Activated effector memory CD4-positive, alpha-beta T cell treated with anti-CD3 and anti-CD28 coated beads, Interleukin-2, amount 50 U/mL, for 16 hours (primary cell): ENCODE data around the gene HS6ST1.

ENCODE experiments used
- DNase-seq: peaks from one replicate; pipeline ENCODE4 v3.0.0-alpha.2; 2020

HS6ST1 gene

DNA sequence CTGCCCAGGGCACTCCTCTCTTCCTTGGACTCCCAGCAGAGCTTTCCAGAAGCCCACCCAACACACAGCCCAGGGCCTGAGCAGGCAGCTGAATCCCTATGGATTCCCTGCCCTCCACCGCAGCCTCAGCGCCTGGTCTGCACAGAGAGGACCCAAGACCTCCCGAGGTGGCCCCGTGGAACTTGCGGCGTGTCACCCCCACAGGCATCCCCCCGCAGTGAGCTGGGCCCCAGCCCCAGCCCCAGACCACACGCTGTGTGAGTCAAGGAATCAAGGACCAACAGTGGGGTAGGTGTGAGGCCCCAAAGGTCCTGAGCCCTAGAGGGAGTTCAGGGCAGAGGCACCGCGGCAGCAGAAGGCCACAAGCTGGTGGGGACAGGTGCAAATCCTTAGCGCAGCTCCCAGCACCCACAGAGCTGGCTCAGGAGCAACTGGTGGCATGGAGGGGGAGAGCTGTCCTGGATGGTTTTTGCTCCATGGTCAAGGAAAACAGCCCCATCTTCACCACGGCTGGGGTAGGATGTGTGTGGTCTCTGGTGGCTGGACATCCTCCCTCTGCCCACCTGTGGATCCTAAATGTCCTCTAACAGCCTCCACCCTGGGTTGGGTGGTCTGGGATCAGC lies 8.5 kb downstream of the HS6ST1 start:
- DNase-seq, result peak; percentile 54

DNA sequence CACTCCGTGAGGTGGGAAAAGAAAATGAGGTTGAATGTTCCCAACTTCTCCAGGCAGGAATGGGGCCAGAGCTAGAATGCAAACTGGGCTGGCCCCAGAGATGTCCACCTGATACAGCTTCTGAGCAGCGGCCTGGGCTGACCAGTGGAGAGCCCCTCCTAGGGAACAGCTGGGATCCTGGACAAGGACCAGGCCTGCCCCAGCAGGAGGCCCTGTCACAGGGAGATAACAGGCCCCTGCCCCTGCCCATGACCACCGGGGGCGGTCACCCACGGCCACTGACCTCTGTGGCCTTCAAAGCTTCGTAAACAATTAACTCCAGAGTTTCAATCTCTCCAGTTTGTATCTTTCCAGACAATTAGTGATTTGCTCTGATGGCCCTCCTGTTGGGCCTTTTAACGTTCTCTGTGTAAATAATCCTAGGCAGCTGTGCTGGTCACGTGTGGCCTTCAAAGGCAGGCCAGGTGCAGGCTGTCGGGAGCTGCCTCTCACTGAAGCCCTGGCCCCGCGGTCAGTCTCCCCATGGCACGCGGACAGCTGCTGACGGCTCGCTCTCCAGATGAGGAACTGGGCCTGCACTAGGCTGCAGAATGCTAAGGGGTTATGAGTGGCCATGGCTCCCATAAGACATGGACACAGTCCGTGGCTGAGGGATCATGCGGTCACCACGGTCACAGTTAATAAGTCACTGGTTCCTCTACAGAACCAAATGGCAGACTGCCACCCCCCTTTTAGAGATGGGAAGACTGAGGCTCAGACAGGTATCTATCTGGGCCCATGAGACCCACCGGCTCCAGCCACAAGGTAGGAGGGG lies 9.2 kb downstream of the HS6ST1 start:
- peak; percentile 61 for DNase-seq

DNA sequence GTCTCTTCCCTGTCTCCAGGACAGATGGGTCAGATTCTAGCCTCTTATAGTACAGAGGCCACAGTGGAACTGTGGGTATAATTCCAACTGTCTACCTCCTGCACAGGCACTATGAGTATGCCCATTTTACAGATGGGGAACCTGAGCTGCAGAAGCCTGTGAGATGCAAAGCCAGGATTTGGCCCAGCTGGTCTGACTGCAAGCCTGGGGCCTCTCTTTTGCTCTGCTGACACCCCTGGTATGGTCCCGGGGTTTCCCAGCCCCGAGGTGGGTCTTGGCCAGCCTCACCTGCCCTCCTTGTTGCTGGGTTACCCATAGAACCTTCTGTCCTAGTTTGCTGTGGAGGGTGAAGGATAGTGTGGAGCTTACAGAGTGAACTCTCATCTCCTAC lies 9.8 kb downstream of the HS6ST1 start:
- DNase-seq, result peak; percentile 36

DNA sequence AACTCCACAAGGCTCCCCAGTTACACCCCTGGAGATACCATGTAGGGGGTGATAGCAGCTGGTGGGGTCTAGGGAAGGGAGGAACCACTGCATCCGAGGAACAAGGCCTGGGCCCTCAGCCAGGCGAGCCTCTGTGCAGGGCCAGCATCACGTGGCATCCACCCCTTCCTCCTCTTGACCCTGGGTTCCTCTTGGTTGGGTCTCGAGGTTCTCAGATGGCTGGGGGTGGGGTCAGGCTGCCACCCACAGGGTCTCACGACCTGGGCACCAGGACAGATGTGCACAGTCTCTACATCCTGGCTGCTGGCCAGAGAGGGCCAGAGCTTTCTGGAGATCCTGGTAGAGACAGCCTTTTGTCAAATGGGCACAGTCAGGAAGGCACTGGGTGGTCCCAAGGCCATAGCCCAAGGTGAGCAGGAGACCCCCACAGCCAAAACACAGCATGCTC lies 10.4 kb downstream of the HS6ST1 start:
- peak; percentile 39 for DNase-seq

DNA sequence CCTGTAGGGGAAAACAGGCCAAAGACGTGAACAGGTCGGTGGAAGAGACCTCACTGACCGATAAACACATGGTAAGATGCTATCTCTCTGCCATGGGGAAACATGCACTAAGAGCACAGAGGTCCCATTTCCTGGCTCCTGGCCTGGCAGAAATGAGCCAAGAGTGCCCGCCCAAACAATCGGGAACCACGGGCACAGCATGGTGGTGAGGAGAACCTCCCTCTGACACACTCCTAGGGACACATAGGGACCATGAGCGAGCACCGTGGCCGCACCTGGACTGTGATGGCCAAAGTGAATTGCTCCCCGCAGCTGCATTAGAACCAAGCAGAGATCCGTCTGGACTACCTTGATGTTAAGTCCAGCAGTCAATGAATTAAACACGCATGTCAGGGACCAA lies 11.1 kb downstream of the HS6ST1 start:
- DNase-seq, result peak; percentile 45

DNA sequence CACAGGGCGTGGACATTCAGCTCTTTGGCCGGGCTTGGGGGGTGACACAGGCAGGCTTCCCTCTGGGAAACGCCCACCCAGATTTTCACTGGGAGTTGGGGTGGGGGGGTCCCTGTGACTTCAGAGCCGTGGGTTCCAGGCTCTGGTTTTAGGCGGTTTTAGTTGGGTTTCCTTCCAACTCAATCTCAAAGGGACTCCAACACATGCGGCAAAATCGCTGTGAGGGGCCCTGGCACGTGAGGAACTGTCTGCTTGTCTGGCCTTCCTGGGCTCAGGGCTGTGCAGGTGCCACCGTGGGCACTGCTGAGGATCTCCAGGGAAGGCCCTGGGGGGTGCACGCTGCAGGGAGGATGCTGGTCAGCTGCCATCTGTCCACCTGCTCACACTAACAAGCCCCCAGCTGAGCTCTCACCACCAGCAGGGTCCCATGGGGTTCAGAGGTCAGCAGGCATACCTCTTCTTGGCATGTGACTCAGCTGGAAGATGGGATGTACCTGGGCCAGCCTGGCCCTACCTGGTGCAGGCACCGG lies 11.7 kb downstream of the HS6ST1 start:
- peak; percentile 60 for DNase-seq

DNA sequence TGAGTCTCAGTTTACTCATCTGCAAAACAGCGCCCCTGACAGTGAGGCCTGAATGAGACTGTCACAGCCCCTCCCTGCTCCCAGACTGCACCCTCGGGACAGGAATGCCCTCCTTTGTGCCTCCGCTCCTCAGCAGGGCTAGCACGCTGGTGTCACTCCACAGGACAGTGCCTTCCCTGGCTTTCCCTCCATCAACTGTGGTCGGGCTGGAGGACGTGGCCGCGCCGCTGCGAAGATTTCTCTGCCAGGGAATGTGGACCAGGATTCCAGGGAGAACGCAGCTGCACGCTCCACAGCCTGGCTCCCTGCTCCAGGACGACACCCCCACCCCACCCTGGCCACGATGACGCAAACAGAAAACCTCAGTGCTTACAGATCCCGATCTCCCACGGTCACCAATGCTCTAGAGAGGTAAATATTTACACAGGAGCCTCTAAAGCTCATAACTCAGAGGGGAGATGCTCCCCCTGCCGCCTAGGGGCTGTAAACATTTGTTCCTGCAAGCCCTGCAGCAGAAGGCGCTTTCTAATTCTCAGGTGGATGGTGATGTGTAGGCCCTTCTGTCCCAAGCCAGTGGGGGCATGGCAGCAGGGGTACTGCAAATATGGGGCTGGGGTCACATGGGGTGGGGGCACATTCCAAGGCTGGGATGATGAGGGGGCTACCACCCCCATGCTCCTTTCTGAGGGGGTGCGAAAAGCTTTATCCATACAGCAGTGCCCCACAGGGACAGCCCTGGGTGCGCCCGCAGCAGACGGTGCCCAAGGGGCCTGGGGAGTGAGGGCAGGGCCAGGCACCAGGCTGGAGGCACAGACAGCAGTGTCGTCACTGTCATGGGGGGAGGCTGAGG lies 12.4 kb downstream of the HS6ST1 start:
- DNase-seq, result no peak

DNA sequence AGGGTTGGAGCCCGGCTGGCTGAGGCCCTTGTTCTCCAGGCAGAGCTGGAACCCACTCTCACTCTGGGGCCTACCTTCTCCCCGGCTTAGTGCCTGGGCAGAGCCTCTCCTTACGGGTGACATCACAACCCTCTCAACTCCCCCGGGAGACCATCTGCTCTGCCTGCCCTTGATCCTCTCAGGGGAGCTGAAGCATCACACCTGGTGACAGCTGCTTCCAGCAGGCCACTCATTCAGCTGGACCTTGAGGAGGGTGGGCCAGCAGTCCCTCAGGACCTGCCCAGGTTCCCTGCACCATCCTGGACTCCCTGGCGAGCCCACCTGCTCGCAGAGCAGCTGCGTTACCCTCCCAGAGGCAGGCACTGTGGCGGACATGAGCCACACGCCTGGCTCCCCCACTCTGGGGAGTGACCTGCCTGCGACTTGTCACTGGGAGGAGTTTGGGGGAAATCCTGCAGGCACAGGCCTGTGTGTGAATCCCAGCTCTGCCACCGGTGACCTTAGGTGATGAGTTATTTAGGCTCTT lies 13.1 kb downstream of the HS6ST1 start:
- no peak for DNase-seq

DNA sequence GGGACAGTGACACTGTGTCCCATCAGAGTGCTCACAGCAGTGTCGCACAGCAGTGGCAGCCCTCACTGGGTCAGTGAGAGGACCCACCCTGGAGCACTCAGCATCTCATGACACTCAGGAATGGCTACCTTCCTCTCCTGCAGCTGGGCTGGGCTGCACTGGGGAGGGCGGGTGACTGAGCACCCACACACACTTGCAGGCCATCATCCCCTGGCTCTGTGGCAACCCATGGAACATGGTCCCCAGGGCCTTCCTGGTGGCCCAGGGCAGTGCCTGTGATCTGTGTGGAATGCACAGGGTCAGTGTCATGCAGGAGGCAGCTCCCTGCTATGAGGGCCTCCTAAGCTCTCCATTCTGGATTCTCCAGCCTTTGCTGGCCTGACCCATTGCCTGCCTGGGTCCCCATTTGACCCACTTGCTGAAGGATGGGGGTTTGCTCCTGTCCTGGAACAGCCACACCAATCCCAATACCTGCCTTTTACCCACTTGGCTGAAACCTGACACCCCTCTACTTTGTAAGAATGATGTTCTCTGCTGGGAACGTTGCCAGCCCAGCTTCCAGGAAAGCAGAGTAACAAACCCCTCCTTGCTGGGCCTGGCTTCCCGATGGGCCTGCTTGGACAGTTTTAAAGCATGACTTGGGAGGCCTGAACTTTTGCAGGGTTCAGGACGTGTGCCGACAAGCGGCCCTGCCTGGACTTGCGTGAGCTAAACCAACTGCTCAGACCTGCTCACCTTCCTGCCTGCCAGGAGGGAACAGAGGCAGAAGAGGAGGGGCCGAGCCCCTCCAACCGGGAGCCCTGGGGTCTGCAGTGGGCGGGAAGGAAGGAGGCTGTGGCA lies 13.7 kb downstream of the HS6ST1 start:
- no peak for DNase-seq

DNA sequence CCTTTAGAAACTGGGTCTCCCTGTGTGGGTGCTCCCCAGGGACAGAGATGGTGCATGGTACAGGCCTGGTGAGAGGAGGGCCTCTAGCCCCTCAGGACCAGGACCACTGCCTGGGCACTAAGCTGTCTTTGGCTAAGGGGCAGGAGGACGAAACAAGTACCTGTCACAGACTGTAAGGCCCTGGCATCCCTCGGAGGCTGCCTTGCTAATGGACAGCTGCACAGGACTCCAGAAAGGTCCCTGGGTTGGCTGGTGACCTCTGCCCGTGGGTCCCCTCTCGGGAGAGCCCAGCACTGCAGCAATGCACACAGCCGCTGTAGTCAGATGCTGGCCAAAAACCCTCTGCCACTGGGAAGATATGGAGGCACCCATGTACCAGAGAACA lies 14.3 kb downstream of the HS6ST1 start:
- no peak for DNase-seq

DNA sequence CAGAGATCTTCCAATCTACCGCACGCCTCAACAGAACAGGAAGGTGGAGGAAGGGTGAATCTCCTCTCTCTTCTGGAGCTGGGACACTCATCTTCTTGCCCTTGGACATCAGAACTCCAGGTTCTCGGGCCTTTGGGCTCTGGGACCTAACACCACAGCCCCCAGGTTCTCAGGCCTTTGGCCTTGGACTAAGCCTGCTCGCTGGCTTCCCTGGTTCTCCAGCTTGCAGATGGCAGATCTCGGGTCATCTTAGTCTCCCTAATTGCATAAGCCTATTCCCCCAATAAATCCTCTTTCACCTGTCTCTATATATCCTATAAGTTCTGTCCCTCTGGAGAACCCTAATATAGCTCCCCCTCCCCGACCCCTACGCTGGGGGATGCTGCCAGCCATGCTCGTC lies 14.8 kb downstream of the HS6ST1 start:
- no peak for DNase-seq

DNA sequence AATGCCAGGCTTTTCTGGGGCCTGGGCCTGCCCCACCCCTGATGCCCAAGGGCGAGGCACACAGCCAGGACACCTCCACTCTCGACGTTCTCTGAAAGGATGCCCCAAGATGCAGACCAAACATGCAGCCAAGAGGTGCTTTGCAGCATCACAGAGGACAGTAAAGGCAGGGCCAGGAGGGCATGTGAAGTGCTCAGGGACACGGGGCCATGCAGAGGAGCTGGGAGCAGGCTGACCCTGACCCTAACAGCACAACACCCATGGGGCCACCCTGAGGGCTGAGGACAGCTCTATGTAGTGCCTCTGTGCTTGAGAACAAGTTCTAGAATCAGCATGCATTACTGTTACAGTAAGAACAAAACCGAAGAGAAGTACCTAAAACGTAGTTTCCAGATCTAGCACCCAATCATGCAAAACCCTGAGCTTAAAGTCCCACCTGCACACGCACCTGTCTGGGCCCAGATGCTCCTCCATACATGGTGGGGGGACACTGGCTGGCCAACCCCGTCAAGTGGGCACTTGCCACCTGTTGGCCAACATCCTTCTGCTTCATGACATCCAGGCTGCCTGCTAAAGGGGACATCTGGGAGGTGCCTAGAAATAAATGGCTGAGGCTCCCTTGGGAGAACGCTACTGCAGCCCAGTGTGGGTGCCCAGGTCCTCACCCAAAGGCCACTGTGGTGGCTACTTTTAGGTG lies 15.4 kb downstream of the HS6ST1 start:
- DNase-seq, result no peak

DNA sequence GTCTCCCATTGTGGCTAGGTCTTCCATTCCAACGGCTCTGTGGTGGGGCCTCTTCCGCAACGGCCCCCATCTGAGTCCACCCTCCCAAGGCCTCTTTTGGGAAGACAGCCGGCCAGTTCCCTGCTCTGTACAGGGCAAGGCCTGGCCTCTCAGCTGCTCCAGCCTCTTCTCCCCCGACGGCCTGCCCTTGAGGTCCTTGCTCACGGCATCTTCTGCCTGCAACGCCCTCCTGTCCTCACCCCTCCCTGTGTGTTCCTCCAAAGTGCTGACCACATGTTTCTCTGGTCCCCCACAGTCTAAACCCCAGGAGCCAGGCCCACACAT lies 16.0 kb downstream of the HS6ST1 start:
- no peak for DNase-seq

DNA sequence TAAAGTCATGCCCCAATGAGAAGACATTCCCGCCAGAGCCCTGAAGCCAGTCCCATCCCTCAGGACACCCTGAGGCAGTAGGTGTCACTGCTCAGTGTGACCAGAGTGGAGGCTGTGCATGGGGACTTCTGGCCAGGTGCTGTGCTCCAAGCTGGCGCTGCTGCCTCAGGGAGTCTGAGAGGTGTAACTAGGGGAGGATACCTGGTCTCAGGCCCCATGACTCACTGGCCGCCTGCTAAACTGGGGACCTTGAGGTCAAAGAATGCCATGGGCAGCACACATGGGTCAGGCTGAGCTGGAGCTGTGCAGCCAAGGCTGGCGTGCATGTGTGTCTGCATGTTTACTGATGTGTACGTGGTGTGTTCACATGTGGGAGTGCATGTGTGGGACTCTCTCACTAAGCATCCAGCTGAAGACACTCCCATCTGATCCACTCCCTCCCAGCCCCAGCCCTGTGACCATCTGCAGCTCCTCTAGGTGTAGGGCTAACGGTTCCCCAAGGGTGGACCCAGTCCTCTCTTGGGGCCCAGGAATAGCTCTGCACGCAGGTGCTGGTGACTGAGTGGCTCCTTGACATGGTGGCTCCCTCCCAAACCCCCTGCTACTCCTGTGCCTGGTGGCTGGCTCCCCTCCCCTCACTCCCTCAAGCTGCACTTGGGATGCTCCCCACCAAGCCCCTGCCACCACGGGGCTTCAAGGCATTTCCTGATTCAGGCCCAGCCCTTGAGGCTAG lies 16.5 kb downstream of the HS6ST1 start:
- DNase-seq, result no peak

DNA sequence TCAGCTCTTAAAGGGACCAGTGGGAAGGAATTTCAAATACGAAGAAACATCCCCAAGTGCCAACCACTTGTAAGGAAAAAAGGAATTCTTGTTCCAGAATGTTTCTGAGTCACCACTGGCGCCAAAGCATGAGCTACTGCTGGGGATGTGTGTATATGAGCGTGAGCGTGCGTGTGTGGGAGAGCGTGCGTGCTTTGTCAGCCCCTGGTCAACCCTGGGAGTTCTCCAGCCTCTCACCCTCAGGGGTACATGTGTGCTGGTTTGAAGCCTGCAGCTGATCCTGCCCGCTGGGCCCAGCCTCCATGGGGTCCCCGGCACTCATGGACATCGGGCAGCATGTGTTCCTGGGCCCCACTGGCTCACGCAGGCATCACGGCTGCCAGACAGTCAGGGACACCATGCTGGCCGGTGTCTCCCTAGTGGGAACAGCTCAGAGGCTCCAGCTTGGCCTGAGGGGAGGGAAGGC lies 17.1 kb downstream of the HS6ST1 start:
- no peak for DNase-seq

DNA sequence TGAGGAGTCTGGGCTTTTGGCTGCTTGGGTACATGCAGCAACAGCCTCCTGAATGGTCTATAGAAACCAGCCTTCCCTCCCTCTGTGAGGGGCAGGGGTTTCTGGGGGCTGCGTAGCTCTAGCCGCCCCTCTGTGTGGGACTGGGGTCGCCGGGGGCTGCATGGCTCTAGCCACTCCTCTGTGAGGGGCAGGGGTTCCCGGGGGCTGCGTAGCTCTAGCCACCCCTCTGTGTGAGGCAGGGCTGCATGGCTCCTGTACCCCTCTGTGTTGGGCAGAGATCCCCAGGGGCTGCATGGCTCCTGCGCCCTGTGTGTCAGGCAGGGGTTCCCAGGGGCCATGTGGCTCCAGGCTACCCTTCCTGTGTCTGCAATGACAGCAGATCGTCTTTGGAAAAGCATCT lies 17.6 kb downstream of the HS6ST1 start:
- no peak for DNase-seq

DNA sequence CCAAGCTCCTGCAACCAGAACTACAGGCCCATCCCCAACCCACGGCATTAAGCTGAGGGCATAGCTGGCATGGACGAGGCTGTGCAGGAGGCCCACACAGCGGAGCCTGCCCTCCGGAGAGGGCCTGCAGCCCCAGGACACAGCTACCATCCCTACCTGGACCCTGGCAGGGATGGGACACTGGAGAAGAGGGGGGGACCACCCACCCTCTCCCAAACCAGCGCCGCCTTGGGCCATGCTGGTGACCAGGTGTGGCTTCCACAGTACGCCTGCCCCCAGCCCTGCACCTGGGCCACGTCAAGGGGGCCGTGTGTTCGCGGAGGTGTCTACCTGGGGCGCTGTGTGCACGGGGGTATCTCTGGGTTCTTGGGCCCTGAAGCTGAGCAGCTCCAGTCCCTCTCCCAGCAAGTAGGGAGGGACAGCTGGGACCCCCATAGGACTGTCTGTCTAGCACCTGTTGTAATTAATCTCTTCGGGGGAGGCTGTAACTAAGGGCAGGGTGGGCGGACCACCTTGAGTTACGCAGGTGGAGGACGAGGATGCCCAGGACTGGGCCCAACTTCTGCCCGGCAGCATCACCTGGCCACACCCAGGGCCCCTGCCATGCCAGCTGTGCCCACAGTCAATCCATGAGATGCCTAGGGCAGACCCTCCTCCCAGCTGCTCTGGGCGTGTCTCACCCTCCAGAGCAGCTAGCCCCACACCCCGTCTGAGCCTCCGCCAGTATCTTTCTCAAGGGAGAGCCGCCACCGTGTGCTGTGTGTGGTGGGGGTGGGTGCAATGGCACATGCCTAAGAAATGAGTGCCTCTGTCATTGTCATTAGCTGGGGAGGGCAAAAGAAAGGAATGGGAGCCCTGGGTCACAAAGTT lies 18.3 kb downstream of the HS6ST1 start:
- no peak for DNase-seq

DNA sequence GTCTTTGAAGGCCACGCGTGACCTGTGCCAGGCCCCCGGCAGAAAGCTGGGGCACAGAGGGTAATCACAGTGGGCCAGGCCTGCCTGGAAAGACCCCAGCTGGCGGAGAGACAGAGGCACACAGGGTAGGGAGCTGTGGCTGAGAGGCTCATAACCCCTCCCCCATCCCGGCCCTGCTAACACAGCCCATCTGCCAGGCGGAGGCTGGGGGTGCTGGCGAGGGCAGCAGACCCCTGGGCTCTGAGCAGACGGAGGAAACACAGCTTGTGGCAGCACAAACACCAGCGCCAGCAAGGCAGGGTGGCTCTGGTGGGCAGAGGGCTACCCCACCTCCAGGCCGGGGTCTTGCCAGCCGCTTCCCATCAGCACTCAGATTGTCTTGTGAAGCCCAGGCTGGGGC lies 19.0 kb downstream of the HS6ST1 start:
- no peak for DNase-seq

DNA sequence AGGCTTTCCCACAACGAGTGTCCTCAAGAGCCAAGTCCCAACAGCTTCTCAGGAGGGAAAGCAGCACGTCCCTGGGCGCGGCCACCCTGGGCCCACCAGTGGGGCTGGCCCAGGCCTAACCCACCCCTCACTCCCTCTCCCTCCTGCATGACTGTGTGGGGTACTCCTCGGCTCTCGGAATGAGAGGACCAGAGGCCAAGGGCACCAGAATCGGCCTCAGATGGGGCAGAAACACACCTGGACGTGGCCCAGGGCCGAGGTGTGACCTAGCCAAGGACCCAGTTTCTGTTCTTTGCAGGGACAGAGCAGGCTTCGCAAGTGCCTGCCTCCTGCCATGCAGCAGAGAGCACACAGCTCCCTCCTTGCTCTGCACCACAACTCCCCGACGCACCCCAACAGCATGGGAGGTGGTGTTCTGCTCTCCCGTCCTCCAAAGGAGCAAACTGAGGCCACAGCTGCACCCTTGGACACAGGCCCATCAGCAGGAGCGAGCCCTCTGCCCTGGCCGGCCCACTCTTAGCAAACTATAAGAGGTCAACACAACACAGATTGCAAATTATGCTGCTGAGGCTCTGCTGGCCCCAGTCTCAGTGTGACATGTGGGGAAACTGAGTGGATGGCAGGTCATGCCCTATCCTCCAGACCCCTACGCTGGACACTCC lies 19.7 kb downstream of the HS6ST1 start:
- no peak for DNase-seq
